Activated CD4-positive, alpha-beta T cell treated with anti-CD3 and anti-CD28 coated beads for 1 hour (primary cell): ENCODE data around the gene GPC3.
"Not testable (repeated sequence)": the region's sequence is repeated elsewhere in the genome, so short reads cannot be mapped to it uniquely, and the experiment has no call there.

Experiments used
- DNase-seq: peaks from one replicate; pipeline ENCODE4 v3.0.0-alpha.2; 2020

The GPC3 gene

GRCh38 chrX:133923113-133923512 is 62.3 kb downstream of the GPC3 start:
- DNase-seq = no peak

- no peak for DNase-seq
Measured at GRCh38 chrX:133922390-133922771, 63.0 kb downstream of the GPC3 start.

- peak; percentile 7 for DNase-seq
Measured at GRCh38 chrX:133921764-133922389, 63.5 kb downstream of the GPC3 start.

- DNase-seq = no peak
Measured at GRCh38 chrX:133921086-133921485, 64.3 kb downstream of the GPC3 start.

- DNase-seq = no peak
Measured at GRCh38 chrX:133918361-133918771, 67.0 kb downstream of the GPC3 start.

- no peak for DNase-seq
Measured at GRCh38 chrX:133916984-133917722, 68.2 kb downstream of the GPC3 start.

GRCh38 chrX:133913658-133914388 is 71.6 kb downstream of the GPC3 start:
- no peak for DNase-seq

- DNase-seq = no peak
Measured at GRCh38 chrX:133913009-133913408, 72.4 kb downstream of the GPC3 start.

- DNase-seq = no peak
Measured at GRCh38 chrX:133911825-133912495, 73.4 kb downstream of the GPC3 start.

- no peak for DNase-seq
Measured at GRCh38 chrX:133910539-133910938, 74.9 kb downstream of the GPC3 start.

- DNase-seq = no peak
Measured at GRCh38 chrX:133909888-133910287, 75.5 kb downstream of the GPC3 start.

- DNase-seq = no peak
Measured at GRCh38 chrX:133908223-133908955, 77.0 kb downstream of the GPC3 start.

GRCh38 chrX:133907606-133908005 is 77.8 kb downstream of the GPC3 start:
- no peak for DNase-seq

GRCh38 chrX:133905305-133905704 is 80.1 kb downstream of the GPC3 start:
- no peak for DNase-seq

- no peak for DNase-seq
Measured at GRCh38 chrX:133897593-133898163, 87.7 kb downstream of the GPC3 start.

GRCh38 chrX:133892337-133892736 is 93.1 kb downstream of the GPC3 start:
- DNase-seq = no peak

- no peak for DNase-seq
Measured at GRCh38 chrX:133888984-133889383, 96.4 kb downstream of the GPC3 start.

- not testable (repeated sequence) for DNase-seq
Measured at GRCh38 chrX:133888084-133888483, 97.3 kb downstream of the GPC3 start.

- no peak for DNase-seq
Measured at GRCh38 chrX:133884430-133885394, 100.7 kb downstream of the GPC3 start.

GRCh38 chrX:133881893-133882292 is 103.5 kb downstream of the GPC3 start:
- DNase-seq = no peak

GRCh38 chrX:133881007-133881406 is 104.4 kb downstream of the GPC3 start:
- DNase-seq = no peak
